ENCODE measurements around the gene UFL1.

- no peak for TF ChIP-seq CTCF (conservative IDR thresholded peaks at IDR 0.05; ENCODE audit: low read depth, low read length)
- TF ChIP-seq RCOR1 (IDR thresholded peaks at IDR 0.05; ENCODE audit: insufficient replicate concordance, low read length), result no peak
- no peak for TF ChIP-seq POLR2A (IDR thresholded peaks at IDR 0.05; ENCODE audit: low read depth, low read length)
- TF ChIP-seq CEBPB (IDR thresholded peaks at IDR 0.05; ENCODE audit: low read depth, low read length), result no peak
- TF ChIP-seq USF2 (IDR thresholded peaks at IDR 0.05; ENCODE audit: low read depth, low read length), result no peak
- no peak for TF ChIP-seq ELK1 (IDR thresholded peaks at IDR 0.05; ENCODE audit: borderline replicate concordance, low read depth, low read length)
- no peak for TF ChIP-seq SMC3 (IDR thresholded peaks at IDR 0.05; ENCODE audit: low read depth, low read length)
- no peak for TF ChIP-seq FOS (IDR thresholded peaks at IDR 0.05; ENCODE audit: low read depth, low read length)
- no peak for TF ChIP-seq MXI1 (IDR thresholded peaks at IDR 0.05; ENCODE audit: borderline replicate concordance, low read depth, low read length)
- TF ChIP-seq MAZ (IDR thresholded peaks at IDR 0.05; ENCODE audit: borderline replicate concordance, low read depth, low read length), result no peak
- TF ChIP-seq RAD21 (IDR thresholded peaks at IDR 0.05; ENCODE audit: low read length), result no peak
- no peak for TF ChIP-seq CHD1 (IDR thresholded peaks at IDR 0.05; ENCODE audit: low read depth, low read length)
These were observed 16.1 kb downstream of the UFL1 start for GRCh38 chr6:96537726-96538125.

Data from IMR-90 (cell line).